Activated CD4-positive, alpha-beta T cell treated with anti-CD3 and anti-CD28 coated beads for 1 hour (primary cell): ENCODE measurements around the gene NDUFS4.
"Not testable (repeated sequence)": the region's sequence is repeated elsewhere in the genome, so short reads cannot be mapped to it uniquely, and the experiment has no call there.

Experiments
- DNase-seq: peaks from one replicate; pipeline ENCODE4 v3.0.0-alpha.2; 2020

Gene NDUFS4

DNA sequence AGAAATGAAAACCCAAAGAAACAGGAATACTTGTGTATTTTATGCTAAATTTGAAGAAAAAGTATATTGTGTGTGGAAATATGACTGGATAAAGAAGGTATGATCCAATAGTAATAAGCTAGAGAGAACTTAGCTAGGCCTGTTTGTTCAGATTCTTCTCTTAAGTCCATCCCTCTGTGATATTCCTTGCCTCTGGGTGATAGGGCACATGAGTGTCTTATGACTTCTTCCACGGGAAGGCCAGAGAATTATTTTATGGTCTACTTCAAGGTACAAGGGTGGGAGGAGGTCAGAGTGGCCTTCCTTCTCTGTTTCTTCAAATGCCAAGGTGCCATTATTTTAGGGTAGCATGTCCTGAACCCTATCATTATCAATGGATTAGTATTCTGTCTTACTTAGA is 113.7 kb downstream of the NDUFS4 start:
- DNase-seq: no peak

DNA sequence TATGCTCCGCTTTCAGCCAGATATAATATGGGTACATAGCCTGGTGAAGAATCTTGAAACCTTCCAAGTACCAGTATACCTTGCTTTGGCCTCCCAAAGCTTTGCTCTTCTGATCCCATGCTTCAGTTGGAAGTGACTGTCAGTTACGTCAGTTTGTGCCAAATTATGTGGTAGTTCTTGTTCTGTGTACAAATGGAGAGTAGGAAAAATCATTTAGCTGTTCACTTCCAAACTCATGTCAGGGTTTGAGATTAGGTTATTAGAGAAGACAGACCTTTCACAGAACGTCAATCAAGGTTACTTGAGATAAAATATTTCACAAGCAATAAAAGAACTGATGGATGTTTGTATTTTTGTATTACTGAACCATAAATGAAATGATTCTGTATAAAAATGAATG is 117.2 kb downstream of the NDUFS4 start:
- no peak for DNase-seq

DNA sequence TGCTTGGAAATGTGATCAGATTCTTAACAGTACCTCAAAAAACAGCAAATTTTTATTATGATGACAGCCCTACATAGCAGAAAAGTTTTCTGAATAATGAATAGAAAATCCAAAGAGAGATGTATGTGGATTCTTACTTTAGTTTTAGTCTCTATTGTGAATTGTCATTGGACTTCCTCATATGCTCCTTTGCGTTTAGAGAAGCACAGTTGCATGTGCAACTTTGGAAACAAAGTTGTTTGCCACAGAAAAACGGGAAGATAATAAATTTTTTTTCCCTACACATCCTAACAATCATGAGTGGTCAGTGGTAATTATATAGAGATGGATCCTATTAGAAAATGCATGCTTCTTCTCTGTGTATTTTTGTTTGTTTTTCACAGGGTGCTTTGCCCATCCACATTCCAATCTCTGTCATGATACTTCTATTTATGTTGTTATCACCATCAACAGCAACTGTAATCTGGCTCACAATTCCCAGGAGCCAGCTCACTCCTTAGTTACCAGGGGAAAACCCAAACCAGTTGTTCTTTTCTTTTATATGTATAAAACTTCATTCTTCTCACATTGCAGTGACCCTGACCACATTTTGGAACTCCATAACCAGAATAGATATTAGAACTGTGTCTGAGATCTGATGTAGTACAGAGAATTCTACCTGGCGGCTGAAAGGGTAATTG is 118.7 kb downstream of the NDUFS4 start:
- no peak for DNase-seq

DNA sequence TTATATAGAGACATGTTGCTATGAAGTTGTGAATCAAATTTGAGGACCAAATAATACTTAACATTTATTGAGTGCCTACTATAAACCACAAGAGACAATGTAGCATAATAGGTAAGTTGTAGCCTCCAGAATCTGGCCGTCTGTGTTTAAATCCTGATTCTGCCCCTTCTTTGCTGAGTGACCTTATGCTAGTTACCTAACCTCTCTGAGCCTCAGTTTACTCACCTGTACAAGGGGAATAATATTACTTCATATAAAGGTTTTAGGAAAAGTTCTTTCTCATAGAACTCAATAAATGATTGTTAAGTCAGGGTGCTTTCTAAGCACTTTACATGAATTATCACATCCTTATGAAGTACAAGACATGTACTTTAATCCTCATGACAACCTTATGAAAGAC is 120.6 kb downstream of the NDUFS4 start:
- DNase-seq: no peak

DNA sequence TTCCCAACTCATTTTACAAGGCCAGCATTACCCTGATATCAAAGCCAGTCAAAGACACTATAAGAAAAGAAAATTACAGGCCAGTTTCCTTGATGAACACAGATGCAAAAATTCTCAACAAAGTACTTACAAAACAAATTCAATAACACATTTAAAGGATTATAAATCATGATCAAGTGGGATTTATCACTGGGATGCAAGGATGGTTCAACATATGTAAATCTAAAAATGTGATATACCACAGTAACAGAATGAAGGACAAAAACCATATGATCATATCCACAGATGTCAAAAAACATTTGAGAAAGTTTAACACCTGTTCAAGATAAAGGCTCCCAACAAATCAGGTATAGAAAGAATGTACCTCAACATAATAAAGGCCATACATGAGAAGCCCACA is 130.6 kb downstream of the NDUFS4 start:
- DNase-seq: no peak

DNA sequence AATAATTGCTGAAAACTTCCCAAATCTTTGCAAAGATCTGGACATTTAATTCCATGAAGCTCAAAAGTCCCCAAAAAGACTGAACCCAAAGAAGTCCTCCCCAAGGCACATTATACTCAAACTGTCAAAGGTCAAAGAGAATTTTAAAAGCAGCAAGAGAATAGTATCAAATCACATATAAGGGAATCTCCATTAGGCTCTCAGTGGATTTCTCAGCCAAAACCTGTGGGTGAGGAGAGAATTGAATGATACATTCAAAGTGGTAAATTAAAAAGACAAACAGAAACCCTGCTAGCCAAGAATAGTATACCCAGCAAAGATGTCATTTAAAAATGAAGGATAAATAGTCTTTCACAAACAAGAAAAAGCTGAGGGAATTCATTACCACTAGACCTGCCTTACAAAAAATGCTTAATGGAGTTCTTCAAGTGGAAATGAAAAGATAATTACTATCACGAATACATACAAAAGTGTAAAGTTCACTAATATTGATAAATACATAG is 134.1 kb downstream of the NDUFS4 start:
- DNase-seq: no peak

DNA sequence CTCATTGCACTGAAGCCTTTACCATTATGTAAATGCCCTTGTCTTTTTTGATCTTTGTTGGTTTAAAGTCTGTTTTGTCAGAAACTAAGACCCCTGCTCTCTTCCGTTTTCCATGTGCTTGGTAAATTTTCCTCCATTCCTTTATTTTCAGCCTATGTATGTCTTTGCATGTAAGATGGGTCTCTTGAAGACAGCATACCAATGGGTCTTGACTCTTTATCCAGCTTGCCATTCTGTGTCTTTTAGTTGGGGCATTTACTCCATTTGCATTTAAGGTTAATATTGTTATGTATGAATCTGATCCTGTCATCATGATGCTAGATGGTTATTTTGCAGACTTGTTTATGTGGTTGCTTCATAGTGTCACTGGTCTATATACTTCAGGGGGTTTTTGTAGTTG is 150.0 kb downstream of the NDUFS4 start:
- DNase-seq: not testable (repeated sequence)

DNA sequence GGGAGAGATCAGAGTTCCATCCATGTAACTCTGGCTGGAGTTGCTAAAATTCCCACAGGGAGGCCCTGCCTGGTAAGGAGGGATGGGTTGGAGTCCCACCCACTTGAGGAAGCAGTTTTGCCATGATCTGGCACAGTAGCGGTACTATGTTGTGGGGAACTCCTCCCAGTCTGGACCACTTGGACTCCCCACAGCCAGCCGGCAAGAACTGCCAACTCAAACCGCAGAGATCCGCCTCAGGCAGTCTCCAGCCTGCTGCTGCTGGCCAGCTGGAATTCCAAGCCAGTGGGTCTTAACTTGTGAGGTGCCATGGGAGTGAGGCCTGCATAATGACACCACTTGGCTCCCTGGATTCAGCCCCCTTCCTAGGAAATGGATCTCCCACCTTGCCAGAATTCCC is 151.9 kb downstream of the NDUFS4 start:
- no peak for DNase-seq

DNA sequence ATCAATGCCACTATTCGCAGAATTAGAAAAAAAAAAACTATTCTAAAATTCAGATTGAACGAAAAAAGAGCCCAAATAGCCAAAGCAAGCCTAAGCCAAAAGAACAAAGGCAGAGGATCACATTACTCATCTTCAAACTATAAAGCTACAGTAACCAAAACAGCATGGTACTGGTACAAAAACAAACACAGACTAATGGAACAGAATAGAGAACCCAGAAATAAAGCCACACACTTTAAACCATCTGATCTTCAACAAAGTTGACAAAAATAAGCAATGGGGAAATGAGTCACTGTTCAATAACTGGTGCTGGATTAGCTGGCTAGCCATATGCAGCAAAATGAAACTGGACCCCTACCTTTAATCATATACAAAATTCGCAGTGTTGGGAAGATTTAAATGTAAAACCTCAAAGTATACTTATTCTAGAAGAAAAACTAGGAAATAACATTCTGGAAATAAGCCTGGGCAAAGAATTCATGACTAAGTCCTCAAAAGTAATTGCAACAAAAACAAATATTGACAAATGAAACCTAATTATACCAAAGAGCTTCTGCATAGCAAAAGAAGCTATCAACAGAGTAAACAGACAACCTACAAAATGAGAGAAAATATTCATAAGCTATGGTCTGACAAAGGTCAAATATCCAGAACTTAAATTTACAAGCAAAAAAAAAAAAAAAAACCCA is 153.7 kb downstream of the NDUFS4 start:
- DNase-seq: no peak

DNA sequence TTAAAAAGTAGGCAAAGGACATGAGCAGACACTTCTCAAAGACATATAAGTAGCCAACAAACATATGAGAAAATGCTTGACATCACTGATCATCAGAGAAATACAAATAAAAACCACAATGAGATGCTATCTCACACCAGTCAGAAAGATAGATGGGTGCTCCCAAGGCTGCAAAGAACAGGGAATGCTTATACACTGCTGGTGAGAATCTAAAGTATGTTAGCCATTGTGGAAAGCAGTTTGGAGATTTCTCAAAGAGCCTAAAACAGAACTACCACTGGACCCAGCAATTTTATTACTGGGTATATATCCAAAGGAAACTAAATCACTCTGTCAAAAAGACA is 154.2 kb downstream of the NDUFS4 start:
- DNase-seq: no peak

DNA sequence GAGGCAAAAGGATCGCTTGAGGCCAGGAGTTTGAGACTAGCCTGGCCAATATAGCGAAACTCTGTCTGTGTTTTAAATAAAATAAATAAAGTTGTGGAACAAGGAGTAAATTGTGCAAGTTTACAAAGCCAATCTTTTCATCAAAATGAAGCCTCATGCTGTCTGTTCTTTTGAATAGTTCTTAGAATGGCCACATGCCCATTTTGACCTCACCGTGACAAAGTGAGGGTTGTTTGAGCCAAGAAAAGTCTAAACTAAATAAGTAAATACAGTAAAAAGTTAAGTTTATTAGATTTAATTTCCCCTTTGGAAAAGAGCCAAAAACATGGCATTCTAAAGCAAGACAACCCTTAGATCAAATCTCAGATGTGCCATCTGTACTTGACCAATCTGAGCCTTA is 165.7 kb downstream of the NDUFS4 start:
- DNase-seq: no peak

DNA sequence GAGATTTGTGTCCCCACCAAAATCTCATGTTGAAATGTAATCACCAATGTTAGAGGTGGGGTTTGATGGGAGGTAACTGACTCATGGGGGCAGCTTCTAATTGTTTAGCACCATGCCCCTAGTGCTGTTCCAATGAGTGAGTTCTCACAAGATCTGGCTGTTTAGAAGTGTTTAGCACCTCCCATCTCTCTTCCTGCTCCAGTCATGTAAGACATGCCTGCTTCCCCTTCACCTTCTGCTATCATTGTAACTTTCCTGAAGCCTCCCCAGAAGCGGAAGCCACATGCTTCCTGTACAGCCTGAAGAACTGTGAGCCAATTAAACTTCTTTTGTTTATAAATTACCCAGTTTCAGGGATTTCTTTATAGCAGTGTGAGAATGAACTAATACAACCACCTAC is 170.5 kb downstream of the NDUFS4 start:
- DNase-seq: no peak
